Body of pancreas (tissue), 4 donors: Measurements from ENCODE around the gene CETP. TPM values are rescaled to one million over a fixed set of nuclear protein-coding genes. Genes with fewer than 3 reads are reported as not detected.

Experiments
- ATAC-seq: fragments of 150-250 bp; one replicate; pipeline ENCODE4 v1.9.1; 2016
- DNase-seq, 4 donors: peaks; one replicate each; pipeline ENCODE4 v3.0.0-alpha.2; 2019
- H3K27ac ChIP-seq, 4 donors: fragments of 200-600 bp; sonication (generic); 1 replicate in 3 of 4; 2 replicates in 1 of 4; pipeline versions ENCODE4 v1.5.1 to v1.6.1; 2016 to 2019; ENCODE audit warnings: mild to moderate bottlenecking in 1 of 4, mixed read lengths in 1 of 4, moderate library complexity in 1 of 4
- H3K27me3 ChIP-seq, 2 donors: fragments of 200-600 bp; sonication (generic); one replicate each; pipeline ENCODE4 v1.6.0; 2016; ENCODE audit warnings: mild to moderate bottlenecking in 1 of 2
- H3K36me3 ChIP-seq, 2 donors: fragments of 200-600 bp; sonication (generic); replicated peaks in 1 of 2; 2 replicates each; pipeline ENCODE4 v1.5.1; 2016; ENCODE audit warnings: low read depth in 2 of 2; ENCODE audit not compliant: insufficient read depth in 1 of 2
- H3K4me1 ChIP-seq: fragments of 200-600 bp; sonication (generic); one replicate; pipeline ENCODE4 v1.6.0; 2016
- H3K4me3 ChIP-seq, 2 donors: fragments of 200-600 bp; sonication (generic); 1 replicate in 1 of 2; 2 replicates in 1 of 2; pipeline ENCODE4 v1.5.1; 2016 to 2019
- H3K9me3 ChIP-seq, 3 donors: fragments of 200-600 bp; sonication (generic); 1 replicate in 2 of 3; 2 replicates in 1 of 3; pipeline ENCODE4 v1.5.1; 2016
- CTCF ChIP-seq, 7 experiments: fragments of 450-650 bp in 4 of 7; fragments of 200-600 bp in 3 of 7; sonication (generic) in 3 of 7; IDR thresholded peaks; one replicate each; pipeline ENCODE4 v1.5.1; 2016 to 2019; ENCODE audit warnings: antibody characterized with exemption in 7 of 7
- POLR2A ChIP-seq, 3 donors: fragments of 450-650 bp; IDR thresholded peaks; one replicate each; pipeline ENCODE4 v1.6.1; 2016; ENCODE audit warnings: antibody characterized with exemption in 3 of 3, mild to moderate bottlenecking in 2 of 3
- WGBS, 2 donors: methylation state at CpG; one replicate each; pipeline ENCODE4 v1.1.5; 2017; 5-methylcytosine and 5-hydroxymethylcytosine counted together
- intact Hi-C: fragments of 100-400 bp; cut with DNase I; formaldehyde crosslinking; loops from one replicate; pipeline ENCODE4 v1.15.1; 2023
- total RNA-seq, 2 donors: library from RNA; depleted of rRNA; stranded (reverse); fragments of >200 nt; gene quantifications; one replicate each; pipeline ENCODE4 v1.1.0, GENCODE V29; 2016

Gene CETP
- total RNA-seq, 2 donors from 2014 or later = 0.66 TPM; not detected in 1

GRCh38 chr16:56944954-56945839 lies 16.6 kb upstream of the CETP start:
- TF ChIP-seq CTCF (IDR thresholded peaks at IDR 0.05) (no peak), POLR2A (IDR thresholded peaks at IDR 0.05) (peak in 1 of 3 donors; percentile 5)
- DNase-seq (peak; percentile 54 to 66 (median 60)), ATAC-seq (no peak)
- peak overlapping the region; percentile 30 to 82 (median 60) for H3K27ac ChIP-seq
- no peak overlapping the region for H3K4me3 ChIP-seq
- H3K36me3 ChIP-seq = peaks cover 21 to 41% of the 10 kb centered on the region in 2 donors
- intact Hi-C loops = no loop called here
- no peaks in the 10 kb centered on the region for H3K27me3 ChIP-seq
- H3K9me3 ChIP-seq = no peaks in the 10 kb centered on the region
- peaks cover 64% of the 10 kb centered on the region for H3K4me1 ChIP-seq
- WGBS, 2 donors = 21 to 33% methylated on average over 2 of the region's 2 CpGs

- Histone ChIP-seq H3K27me3 (no peaks in the 10 kb centered on the region), H3K27ac (peak overlapping the region; percentile 45 to 82 (median 60)), H3K4me1 (peaks cover 60% of the 10 kb centered on the region), H3K36me3 (peaks cover 14 to 36% of the 10 kb centered on the region in 2 donors), H3K4me3 (no peak overlapping the region), H3K9me3 (no peaks in the 10 kb centered on the region)
- DNase-seq (no peak), ATAC-seq (peak; percentile 50)
- 23 to 27% methylated on average over 11 to 12 of the region's 12 CpGs for WGBS, 2 donors
- intact Hi-C loops = no loop called here
- TF ChIP-seq CTCF (IDR thresholded peaks at IDR 0.05) = no peak
- TF ChIP-seq POLR2A (IDR thresholded peaks at IDR 0.05) = peak in 1 of 3 donors; percentile 24
Observed at GRCh38 chr16:56945847-56946527, 15.8 kb upstream of the CETP start.

GRCh38 chr16:56946767-56947603 lies 14.8 kb upstream of the CETP start:
- 36 to 53% methylated on average over 10 of the region's 10 CpGs for WGBS, 2 donors
- peaks cover 58% of the 10 kb centered on the region for H3K4me1 ChIP-seq
- H3K27ac ChIP-seq = peak overlapping the region in 3 of 4 donors; percentile 55 to 82 (median 66)
- peak; percentile 9 for ATAC-seq
- H3K36me3 ChIP-seq = peaks cover 9 to 29% of the 10 kb centered on the region in 2 donors
- TF ChIP-seq POLR2A (IDR thresholded peaks at IDR 0.05) (peak in 1 of 3 donors; percentile 35), CTCF (IDR thresholded peaks at IDR 0.05) (no peak)
- peak in 2 of 4 donors; percentile 57 for DNase-seq
- no peak overlapping the region for H3K4me3 ChIP-seq
- H3K9me3 ChIP-seq = no peaks in the 10 kb centered on the region
- intact Hi-C loops = no loop called here
- no peaks in the 10 kb centered on the region for H3K27me3 ChIP-seq

- Histone ChIP-seq H3K27me3 (no peaks in the 10 kb centered on the region), H3K36me3 (peaks cover 6 to 24% of the 10 kb centered on the region in 2 donors), H3K9me3 (no peaks in the 10 kb centered on the region), H3K27ac (peak overlapping the region in 2 of 4 donors; percentile 66 to 82), H3K4me1 (peaks cover 52% of the 10 kb centered on the region), H3K4me3 (no peak overlapping the region)
- no peak for TF ChIP-seq CTCF (IDR thresholded peaks at IDR 0.05)
- no peak for TF ChIP-seq POLR2A (IDR thresholded peaks at IDR 0.05)
- DNase-seq = no peak
- WGBS, 2 donors = 40 to 45% methylated on average over 2 of the region's 2 CpGs
- ATAC-seq = no peak
- intact Hi-C loops = no loop called here
Observed at GRCh38 chr16:56947604-56947995, 14.2 kb upstream of the CETP start.
